Pancreas (tissue), 10 donors: Measurements from ENCODE around the gene ARPC4. TPM values are rescaled to one million over a fixed set of nuclear protein-coding genes. Genes with fewer than 3 reads are reported as not detected.
A peak's percentile ranks its signal among the peaks of the same experiment; 100 is the strongest.

Experiments
- ATAC-seq, 4 donors: fragments of 200-7000 bp; cut with Tn5 transposase; one replicate each; pipeline versions ENCODE4 v1.8.0 to v1.9.1; 2020; ENCODE audit warnings: mild to moderate bottlenecking in 4 of 4, moderate library complexity in 4 of 4
- DNase-seq, 6 donors: peaks; one replicate each; pipeline ENCODE4 v3.0.0-alpha.2; 2020
- FAIRE-seq: peaks from 2 replicates; lab custom pipeline; 2012; peaks lifted over from hg19 to GRCh38; lab: Jason Lieb, UNC
- H3K27ac ChIP-seq, 4 donors: fragments of 200-600 bp; sonication (generic); 1 replicate in 3 of 4; 2 replicates in 1 of 4; pipeline versions ENCODE4 v1.5.0 to v1.8.0; 2020
- H3K27me3 ChIP-seq, 4 donors: fragments of 200-600 bp; one replicate each; pipeline ENCODE4 v1.8.0; 2021
- H3K36me3 ChIP-seq, 3 donors: fragments of 200-600 bp; sonication (generic) in 1 of 3; one replicate each; pipeline versions ENCODE4 v1.5.0 to v1.8.0; 2020 to 2021
- H3K4me1 ChIP-seq, 3 donors: fragments of 200-600 bp; one replicate each; pipeline ENCODE4 v1.8.0; 2021
- H3K4me3 ChIP-seq, 4 donors: fragments of 200-600 bp; sonication (generic) in 2 of 4; one replicate each; pipeline versions ENCODE4 v1.5.0 to v1.8.0; 2020 to 2021
- H3K9me3 ChIP-seq, 4 donors: fragments of 200-600 bp; one replicate each; pipeline ENCODE4 v1.8.0; 2021
- WGBS, 2 donors: extraction: QIAGEN DNeasy Blood & Tissue Kit; methylation state at CpG; one replicate each; pipeline ENCODE4 v1.1.7; 2013; 5-methylcytosine and 5-hydroxymethylcytosine counted together
- intact Hi-C, 3 donors: fragments of 100-400 bp; cut with DNase I; formaldehyde crosslinking; loops; one replicate each; pipeline versions ENCODE4 v1.11.1 to v1.14.2; 2022
- polyA plus RNA-seq, 2 donors: library from polyadenylated mRNA; stranded (reverse); fragments of 200-250 nt; gene quantifications; one replicate each; pipeline ENCODE4 v1.2.3, GENCODE V29; 2013
- total RNA-seq, 6 donors: library from RNA; stranded (reverse); fragmentation: NEBNext Ultra II Directional in 4 of 6; extraction: Animal tissue kit (Norgen Biotek cat#: 25700) in 4 of 6; gene quantifications; one replicate each; pipeline versions ENCODE4 v1.2.1 to v1.2.4, GENCODE V29; 2021 to 2023
- TF ChIP-seq, protein P1 (sequence below), 4 donors: fragments of 200-600 bp; sonication (generic) in 3 of 4; IDR thresholded peaks; one replicate each; pipeline versions ENCODE4 v1.5.0 to v1.8.0; 2021; ENCODE audit warnings: antibody characterized with exemption in 4 of 4
- donor health status: healthy with polysubstance abuse.
- donor health status: DM: no; HTN: no; CAD: no; lungs with moderate emphysema.
- donor health status: DM: no; HTN: no; CAD: no.
- donor health status: control.
- donor health status: control.
- donor health status: Bipolar disorder and iron deficiency.
- donor health status: DM: yes; HTN: yes; CAD: no.
- donor health status: DM: no; HTN: no; CAD: no.
- donor health status: DM: no; HTN: no; CAD: no.
- donor health status: DM: yes; HTN: yes; CAD: no.

The ARPC4 gene
- total and polyA plus RNA-seq, 8 donors: 35.0 to 72.6 (median 46.8) TPM

DNA sequence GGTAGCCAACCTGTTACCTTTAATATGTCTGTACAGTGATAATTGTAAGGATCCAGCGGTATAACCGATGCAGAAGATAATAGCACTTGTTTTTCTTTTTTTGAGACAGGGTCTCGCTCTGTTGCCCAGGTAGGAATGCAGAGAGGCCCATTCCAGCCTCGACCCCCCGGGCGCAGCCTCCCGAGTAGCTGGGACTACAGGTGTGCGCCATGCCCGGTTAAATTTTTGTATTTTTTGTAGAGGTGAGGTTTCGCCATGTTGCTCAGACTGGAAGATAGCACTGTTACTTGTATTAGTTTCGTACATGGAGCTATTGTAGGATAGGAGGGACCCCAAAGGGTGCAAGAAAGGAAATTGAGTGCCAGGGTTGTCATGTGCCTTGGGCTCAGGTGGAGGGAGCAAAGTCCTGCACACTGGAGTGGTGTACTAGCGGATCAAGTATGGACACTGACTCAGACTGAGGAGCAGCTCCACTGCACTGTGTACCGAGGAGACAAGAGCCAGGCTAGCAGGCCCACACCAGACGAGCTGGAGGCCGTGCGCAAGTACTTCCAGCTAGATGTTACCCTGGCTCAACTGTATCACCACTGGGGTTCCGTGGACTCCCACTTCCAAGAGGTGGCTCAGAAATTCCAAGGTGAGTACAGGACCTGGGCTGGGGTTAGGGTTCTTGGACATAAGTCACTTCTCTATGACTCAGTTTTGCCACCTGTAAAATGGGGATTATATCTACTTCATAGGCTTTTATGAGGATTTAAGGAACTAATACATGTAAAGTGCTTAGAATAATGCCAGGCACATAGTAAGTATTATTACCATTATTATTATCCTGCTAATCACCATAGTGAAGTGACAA lies 42.1 kb upstream of the ARPC4 start:
- WGBS, 2 donors: 37 to 38% methylated on average over 17 of the region's 17 CpGs
- H3K27ac ChIP-seq: peak overlapping the region in 2 of 4 donors; percentile 81 to 85

DNA sequence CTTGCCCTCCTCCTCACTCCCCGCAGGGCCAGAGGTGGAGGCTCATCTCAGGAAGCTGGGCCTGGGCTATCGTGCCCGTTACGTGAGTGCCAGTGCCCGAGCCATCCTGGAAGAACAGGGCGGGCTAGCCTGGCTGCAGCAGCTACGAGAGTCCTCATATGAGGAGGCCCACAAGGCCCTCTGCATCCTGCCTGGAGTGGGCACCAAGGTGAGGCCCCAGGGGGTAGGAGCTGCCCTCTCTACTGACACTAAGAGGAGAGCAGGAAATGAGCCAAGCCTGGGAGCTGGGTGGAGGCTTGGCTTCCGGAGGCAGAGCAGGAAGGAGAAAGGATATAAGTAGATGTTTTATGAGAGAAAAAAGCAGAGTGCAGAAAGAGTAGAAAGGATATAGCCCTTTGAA lies 38.2 kb upstream of the ARPC4 start:
- WGBS, 2 donors: 88 to 90% methylated on average over 8 of the region's 8 CpGs
- no peaks in the 10 kb centered on the region for H3K27me3 ChIP-seq
- no peak overlapping the region for H3K4me3 ChIP-seq
- peaks cover 0 to 9% (median 0%) of the 10 kb centered on the region in 3 donors for H3K4me1 ChIP-seq
- DNase-seq (no peak), FAIRE-seq (no peak), ATAC-seq (no peak)
- H3K9me3 ChIP-seq: no peaks in the 10 kb centered on the region
- H3K27ac ChIP-seq: no peak overlapping the region
- peaks cover 0 to 31% (median 4%) of the 10 kb centered on the region in 3 donors for H3K36me3 ChIP-seq
- intact Hi-C loops: no loop called here
- TF ChIP-seq, protein P1, sequence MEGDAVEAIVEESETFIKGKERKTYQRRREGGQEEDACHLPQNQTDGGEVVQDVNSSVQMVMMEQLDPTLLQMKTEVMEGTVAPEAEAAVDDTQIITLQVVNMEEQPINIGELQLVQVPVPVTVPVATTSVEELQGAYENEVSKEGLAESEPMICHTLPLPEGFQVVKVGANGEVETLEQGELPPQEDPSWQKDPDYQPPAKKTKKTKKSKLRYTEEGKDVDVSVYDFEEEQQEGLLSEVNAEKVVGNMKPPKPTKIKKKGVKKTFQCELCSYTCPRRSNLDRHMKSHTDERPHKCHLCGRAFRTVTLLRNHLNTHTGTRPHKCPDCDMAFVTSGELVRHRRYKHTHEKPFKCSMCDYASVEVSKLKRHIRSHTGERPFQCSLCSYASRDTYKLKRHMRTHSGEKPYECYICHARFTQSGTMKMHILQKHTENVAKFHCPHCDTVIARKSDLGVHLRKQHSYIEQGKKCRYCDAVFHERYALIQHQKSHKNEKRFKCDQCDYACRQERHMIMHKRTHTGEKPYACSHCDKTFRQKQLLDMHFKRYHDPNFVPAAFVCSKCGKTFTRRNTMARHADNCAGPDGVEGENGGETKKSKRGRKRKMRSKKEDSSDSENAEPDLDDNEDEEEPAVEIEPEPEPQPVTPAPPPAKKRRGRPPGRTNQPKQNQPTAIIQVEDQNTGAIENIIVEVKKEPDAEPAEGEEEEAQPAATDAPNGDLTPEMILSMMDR (IDR thresholded peaks at IDR 0.05): no peak

More for the DNA sequence above, 42.1 kb upstream of the ARPC4 start:
- Histone ChIP-seq H3K36me3 (peaks cover 0 to 31% (median 8%) of the 10 kb centered on the region in 3 donors), H3K9me3 (no peaks in the 10 kb centered on the region), H3K4me3 (peak overlapping the region; percentile 31 to 73 (median 54)), H3K27me3 (no peaks in the 10 kb centered on the region), H3K4me1 (peaks cover 0 to 9% (median 5%) of the 10 kb centered on the region in 3 donors)
- DNase-seq (peak in 1 of 6 donors; percentile 22), FAIRE-seq (no peak), ATAC-seq (no peak)
- intact Hi-C loops: no loop called here
- TF ChIP-seq, protein P1 (IDR thresholded peaks at IDR 0.05): no peak

- H3K27me3 ChIP-seq: no peaks in the 10 kb centered on the region
- no peak for ATAC-seq
- no peak overlapping the region for H3K4me3 ChIP-seq
- H3K27ac ChIP-seq: no peak overlapping the region
- no peak for FAIRE-seq
- no peaks in the 10 kb centered on the region for H3K4me1 ChIP-seq
- no peak for DNase-seq
- peaks cover 0 to 22% (median 4%) of the 10 kb centered on the region in 3 donors for H3K36me3 ChIP-seq
- 91 to 94% methylated on average over 13 of the region's 13 CpGs for WGBS, 2 donors
- TF ChIP-seq, protein P1 (IDR thresholded peaks at IDR 0.05): no peak
- intact Hi-C loops: no loop called here
- no peaks in the 10 kb centered on the region for H3K9me3 ChIP-seq
Observed at GRCh38 chr3:9757427-9757826, 35.5 kb upstream of the ARPC4 start.

DNA sequence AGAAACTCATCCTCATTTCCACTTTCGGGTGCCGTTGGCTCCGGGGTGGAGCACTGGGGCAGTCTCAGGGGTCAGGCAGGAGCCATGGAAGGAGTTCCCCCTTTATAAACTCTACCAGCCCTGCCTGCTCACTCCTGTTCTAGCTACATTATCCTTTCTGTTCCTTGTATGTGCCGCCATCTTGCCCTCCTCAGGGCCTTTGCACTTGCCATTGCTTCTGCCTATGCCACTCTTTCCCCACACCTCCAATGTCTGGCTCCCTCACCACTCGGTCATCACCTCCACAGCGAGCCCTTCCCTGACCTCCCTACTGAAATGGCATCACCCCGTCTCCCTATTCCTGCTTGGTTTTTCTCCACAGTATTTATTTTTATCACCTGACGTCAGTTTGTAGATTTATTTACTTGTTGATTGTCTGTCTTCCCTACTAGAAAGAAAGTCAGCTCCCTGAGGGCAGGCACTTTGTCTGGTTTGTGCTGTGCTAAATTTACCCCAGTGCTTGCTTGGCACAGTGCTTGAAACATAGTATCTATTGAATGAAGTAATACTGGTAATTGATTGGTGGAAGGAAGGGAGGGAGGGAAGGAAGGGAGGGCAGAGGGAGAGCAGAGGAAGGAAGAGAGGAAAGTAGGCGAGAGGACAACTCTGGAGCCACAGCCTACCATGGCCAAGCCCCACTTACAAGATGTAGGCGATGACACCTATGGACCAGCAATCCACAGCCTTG lies 31.9 kb upstream of the ARPC4 start:
- peaks cover 0 to 18% (median 4%) of the 10 kb centered on the region in 3 donors for H3K36me3 ChIP-seq
- H3K4me1 ChIP-seq: no peaks in the 10 kb centered on the region
- no peak overlapping the region for H3K27ac ChIP-seq
- FAIRE-seq: no peak
- H3K4me3 ChIP-seq: no peak overlapping the region
- no peaks in the 10 kb centered on the region for H3K9me3 ChIP-seq
- WGBS, 2 donors: 95% methylated on average over 10 of the region's 10 CpGs
- no peaks in the 10 kb centered on the region for H3K27me3 ChIP-seq
- TF ChIP-seq, protein P1 (IDR thresholded peaks at IDR 0.05): no peak
- intact Hi-C loops: no loop called here
- ATAC-seq: no peak
- DNase-seq: no peak
